Measurements from ENCODE around the gene CRY1. TPM values are rescaled to one million over a fixed set of nuclear protein-coding genes. Genes with fewer than 3 reads are reported as not detected.
A peak's percentile ranks its signal among the peaks of the same experiment; 100 is the strongest.

CRY1 gene
- total and polyA plus RNA-seq, 9 of the 15 experiments (the other 6 are each of a cell fraction or from before 2014, with no cell fraction given), result 8.7 to 33.3 (median 25.2) TPM

- TF ChIP-seq SIN3A (IDR thresholded peaks at IDR 0.05; ENCODE audit: borderline replicate concordance in 2 of 2, control insufficient read depth in 1 of 2, low read depth in 2 of 2, low read length in 2 of 2), result no peak
- no peak for TF ChIP-seq RREB1 (CRISPR knock-in tag; IDR thresholded peaks at IDR 0.05)
- no peak for TF ChIP-seq ESRRB (CRISPR knock-in tag; IDR thresholded peaks at IDR 0.05; ENCODE audit: borderline replicate concordance)
- TF ChIP-seq TCF7L2 (IDR thresholded peaks at IDR 0.05; ENCODE audit: low read depth, low read length), result no peak
- TF ChIP-seq ZNF398 (CRISPR knock-in tag; IDR thresholded peaks at IDR 0.05), result no peak
- TF ChIP-seq HCFC1 (IDR thresholded peaks at IDR 0.05; ENCODE audit: low read depth, low read length), result no peak
- peak; percentile 52 to 57; a peak in 3 of 4 replicates for TF ChIP-seq KDM1A (IDR thresholded peaks at IDR 0.05)
- no peak for TF ChIP-seq ELF2 (CRISPR knock-in tag; IDR thresholded peaks at IDR 0.05)
- TF ChIP-seq ZNF165 (CRISPR knock-in tag; IDR thresholded peaks at IDR 0.05; ENCODE audit: borderline replicate concordance), result no peak
- no peak for TF ChIP-seq TEAD1 (CRISPR knock-in tag; IDR thresholded peaks at IDR 0.05)
- peak; percentile 59 for TF ChIP-seq FOSL1 (tag; conservative IDR thresholded peaks at IDR 0.05)
- no peak for TF ChIP-seq LARP7 (IDR thresholded peaks at IDR 0.05)
- no peak for TF ChIP-seq HINFP (tag; conservative IDR thresholded peaks at IDR 0.05; ENCODE audit: low read depth)
- TF ChIP-seq ZNF347 (CRISPR knock-in tag; IDR thresholded peaks at IDR 0.05; ENCODE audit: low read depth), result no peak
- TF ChIP-seq ZBTB26 (CRISPR knock-in tag; IDR thresholded peaks at IDR 0.05), result no peak
Measured at GRCh38 chr12:107079172-107080011, 14.0 kb downstream of the CRY1 start (continued).

Data from K562 (cell line).